ENCODE results near the gene FAM193B.

DNA sequence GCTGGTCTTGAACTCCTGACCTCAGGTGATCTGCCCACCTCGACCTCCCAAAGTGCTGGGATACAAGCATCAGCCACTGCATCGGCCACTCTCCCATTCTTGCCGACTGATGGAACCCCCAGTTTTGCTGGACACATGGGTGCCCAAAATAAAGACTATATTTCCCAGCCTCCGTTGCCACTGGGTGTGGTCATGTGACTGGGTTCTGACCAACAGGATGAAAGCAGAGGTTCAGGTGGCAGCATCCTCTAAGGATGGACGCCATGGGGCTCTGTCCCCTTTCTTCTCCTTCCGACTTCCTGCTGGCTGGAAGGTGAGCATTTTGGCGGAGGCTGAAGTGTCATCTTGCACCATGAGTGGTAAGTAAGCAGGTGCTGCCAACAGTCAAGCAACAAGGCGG, 67.2 kb downstream of the FAM193B start:
- TF ChIP-seq, protein P1, sequence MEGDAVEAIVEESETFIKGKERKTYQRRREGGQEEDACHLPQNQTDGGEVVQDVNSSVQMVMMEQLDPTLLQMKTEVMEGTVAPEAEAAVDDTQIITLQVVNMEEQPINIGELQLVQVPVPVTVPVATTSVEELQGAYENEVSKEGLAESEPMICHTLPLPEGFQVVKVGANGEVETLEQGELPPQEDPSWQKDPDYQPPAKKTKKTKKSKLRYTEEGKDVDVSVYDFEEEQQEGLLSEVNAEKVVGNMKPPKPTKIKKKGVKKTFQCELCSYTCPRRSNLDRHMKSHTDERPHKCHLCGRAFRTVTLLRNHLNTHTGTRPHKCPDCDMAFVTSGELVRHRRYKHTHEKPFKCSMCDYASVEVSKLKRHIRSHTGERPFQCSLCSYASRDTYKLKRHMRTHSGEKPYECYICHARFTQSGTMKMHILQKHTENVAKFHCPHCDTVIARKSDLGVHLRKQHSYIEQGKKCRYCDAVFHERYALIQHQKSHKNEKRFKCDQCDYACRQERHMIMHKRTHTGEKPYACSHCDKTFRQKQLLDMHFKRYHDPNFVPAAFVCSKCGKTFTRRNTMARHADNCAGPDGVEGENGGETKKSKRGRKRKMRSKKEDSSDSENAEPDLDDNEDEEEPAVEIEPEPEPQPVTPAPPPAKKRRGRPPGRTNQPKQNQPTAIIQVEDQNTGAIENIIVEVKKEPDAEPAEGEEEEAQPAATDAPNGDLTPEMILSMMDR (IDR thresholded peaks at IDR 0.05; ENCODE audit: low read depth, low read length) = no peak
- no peak for TF ChIP-seq EZH2phosphoT487 (IDR thresholded peaks at IDR 0.05; ENCODE audit: low read depth)
